ENCODE results near the gene WDR73.

WDR73 gene

DNA sequence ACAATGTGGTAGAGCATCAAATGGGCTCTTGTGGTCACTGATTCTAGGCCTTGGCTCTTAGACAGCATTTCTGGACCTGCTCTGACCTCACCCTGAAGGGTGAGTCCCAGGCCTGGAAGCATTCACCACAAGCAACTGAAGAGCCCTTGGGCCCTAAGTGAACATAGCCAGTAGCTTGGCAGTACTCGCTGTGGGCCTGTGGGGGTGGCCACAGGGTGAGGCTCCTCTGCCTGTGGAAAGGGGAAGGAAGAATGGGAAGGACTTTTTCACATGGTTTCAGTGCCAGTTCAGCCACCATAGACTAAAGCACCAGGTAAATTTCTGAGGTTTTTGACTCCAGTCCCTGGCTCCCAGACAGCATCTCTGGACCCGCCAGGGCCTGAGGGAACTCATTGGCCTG, 58.4 kb downstream of the WDR73 start:
- H3K9me3 ChIP-seq (replicated peaks; ENCODE audit: low read length): no peaks in the 10 kb centered on the region
- H3K4me1 ChIP-seq (ENCODE audit: control insufficient read depth, insufficient read depth, low read length): no peaks in the 10 kb centered on the region
- no peaks in the 10 kb centered on the region for H3K36me3 ChIP-seq (ENCODE audit: insufficient read depth, low read length)
- no peak overlapping the region for H3K4me3 ChIP-seq (ENCODE audit: low read length)
- H3K9ac ChIP-seq (ENCODE audit: low read depth, low read length): no peak overlapping the region
- H3K4me2 ChIP-seq (ENCODE audit: low read length): no peak overlapping the region
- peaks cover 36% of the 10 kb centered on the region for H3K27me3 ChIP-seq (ENCODE audit: control insufficient read depth, insufficient read depth, low read length)

- no peak overlapping the region for H3K9ac ChIP-seq (ENCODE audit: low read depth, low read length)
- H3K4me1 ChIP-seq (ENCODE audit: control insufficient read depth, insufficient read depth, low read length): no peaks in the 10 kb centered on the region
- no peaks in the 10 kb centered on the region for H3K9me3 ChIP-seq (replicated peaks; ENCODE audit: low read length)
- H3K4me3 ChIP-seq (ENCODE audit: low read length): no peak overlapping the region
- H3K4me2 ChIP-seq (ENCODE audit: low read length): no peak overlapping the region
- H3K27me3 ChIP-seq (ENCODE audit: control insufficient read depth, insufficient read depth, low read length): peaks cover 36% of the 10 kb centered on the region
- no peaks in the 10 kb centered on the region for H3K36me3 ChIP-seq (ENCODE audit: insufficient read depth, low read length)
Measured at GRCh38 chr15:84594617-84595290, 59.3 kb downstream of the WDR73 start.

GRCh38 chr15:84591815-84592214, 62.3 kb downstream of the WDR73 start:
- H3K9me3 ChIP-seq (replicated peaks; ENCODE audit: low read length): no peaks in the 10 kb centered on the region
- H3K4me2 ChIP-seq (ENCODE audit: low read length): no peak overlapping the region
- H3K9ac ChIP-seq (ENCODE audit: low read depth, low read length): no peak overlapping the region
- H3K4me1 ChIP-seq (ENCODE audit: control insufficient read depth, insufficient read depth, low read length): peaks cover 8% of the 10 kb centered on the region
- H3K4me3 ChIP-seq (ENCODE audit: low read length): no peak overlapping the region
- H3K27me3 ChIP-seq (ENCODE audit: control insufficient read depth, insufficient read depth, low read length): peaks cover 32% of the 10 kb centered on the region
- no peaks in the 10 kb centered on the region for H3K36me3 ChIP-seq (ENCODE audit: insufficient read depth, low read length)

DNA sequence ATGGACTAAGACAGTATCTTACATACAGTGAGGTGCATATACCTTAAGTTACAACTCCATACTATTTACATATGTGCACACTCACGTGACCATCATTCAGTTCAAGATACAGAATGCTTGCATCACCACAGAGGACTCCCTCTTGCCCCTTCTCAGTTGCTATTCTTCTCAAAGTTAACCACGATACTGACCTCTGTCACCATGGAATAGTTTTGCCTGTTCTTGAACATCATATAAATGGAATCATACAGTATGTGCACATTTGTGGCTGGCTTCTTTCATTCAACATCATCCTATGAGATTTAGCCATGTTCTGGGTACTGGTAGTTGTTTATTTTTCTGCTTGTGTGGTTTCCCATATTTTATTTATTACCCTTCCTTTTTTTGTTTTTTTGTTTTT, 63.7 kb downstream of the WDR73 start:
- H3K4me2 ChIP-seq (ENCODE audit: low read length): no peak overlapping the region
- no peaks in the 10 kb centered on the region for H3K9me3 ChIP-seq (replicated peaks; ENCODE audit: low read length)
- H3K4me1 ChIP-seq (ENCODE audit: control insufficient read depth, insufficient read depth, low read length): peaks cover 8% of the 10 kb centered on the region
- H3K27me3 ChIP-seq (ENCODE audit: control insufficient read depth, insufficient read depth, low read length): peaks cover 23% of the 10 kb centered on the region
- no peak overlapping the region for H3K4me3 ChIP-seq (ENCODE audit: low read length)
- no peak overlapping the region for H3K9ac ChIP-seq (ENCODE audit: low read depth, low read length)
- H3K36me3 ChIP-seq (ENCODE audit: insufficient read depth, low read length): no peaks in the 10 kb centered on the region
